ENCODE results near the gene KLC3.

Gene KLC3

DNA sequence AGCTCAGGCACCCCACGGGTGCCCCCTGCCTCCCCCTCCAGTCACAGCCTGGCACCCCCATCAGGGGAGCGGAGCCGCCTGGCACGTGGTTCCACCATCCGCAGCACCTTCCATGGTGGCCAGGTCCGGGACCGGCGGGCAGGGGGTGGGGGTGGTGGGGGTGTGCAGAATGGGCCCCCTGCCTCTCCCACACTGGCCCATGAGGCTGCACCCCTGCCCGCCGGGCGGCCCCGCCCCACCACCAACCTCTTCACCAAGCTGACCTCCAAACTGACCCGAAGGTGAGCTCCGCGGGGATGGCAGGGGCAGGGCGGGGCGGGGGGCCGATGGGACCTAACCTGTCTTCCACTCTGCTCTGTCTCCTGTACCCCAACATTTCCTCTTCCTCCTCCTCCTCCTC, 42.9 kb upstream of the KLC3 start:
- no peak for TF ChIP-seq EZH2phosphoT487 (IDR thresholded peaks at IDR 0.05; ENCODE audit: borderline replicate concordance, low read length)
- TF ChIP-seq, protein P1, sequence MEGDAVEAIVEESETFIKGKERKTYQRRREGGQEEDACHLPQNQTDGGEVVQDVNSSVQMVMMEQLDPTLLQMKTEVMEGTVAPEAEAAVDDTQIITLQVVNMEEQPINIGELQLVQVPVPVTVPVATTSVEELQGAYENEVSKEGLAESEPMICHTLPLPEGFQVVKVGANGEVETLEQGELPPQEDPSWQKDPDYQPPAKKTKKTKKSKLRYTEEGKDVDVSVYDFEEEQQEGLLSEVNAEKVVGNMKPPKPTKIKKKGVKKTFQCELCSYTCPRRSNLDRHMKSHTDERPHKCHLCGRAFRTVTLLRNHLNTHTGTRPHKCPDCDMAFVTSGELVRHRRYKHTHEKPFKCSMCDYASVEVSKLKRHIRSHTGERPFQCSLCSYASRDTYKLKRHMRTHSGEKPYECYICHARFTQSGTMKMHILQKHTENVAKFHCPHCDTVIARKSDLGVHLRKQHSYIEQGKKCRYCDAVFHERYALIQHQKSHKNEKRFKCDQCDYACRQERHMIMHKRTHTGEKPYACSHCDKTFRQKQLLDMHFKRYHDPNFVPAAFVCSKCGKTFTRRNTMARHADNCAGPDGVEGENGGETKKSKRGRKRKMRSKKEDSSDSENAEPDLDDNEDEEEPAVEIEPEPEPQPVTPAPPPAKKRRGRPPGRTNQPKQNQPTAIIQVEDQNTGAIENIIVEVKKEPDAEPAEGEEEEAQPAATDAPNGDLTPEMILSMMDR (IDR thresholded peaks at IDR 0.05; ENCODE audit: low read depth, low read length, poor library complexity, severe bottlenecking) = no peak
- Histone ChIP-seq H3K9me3 (ENCODE audit: control insufficient read depth, insufficient read depth, low read length) (no peaks in the 10 kb centered on the region), H3K9me2 (replicated peaks; ENCODE audit: control insufficient read depth, low read length) (no peaks in the 10 kb centered on the region), H3K36me3 (ENCODE audit: control insufficient read depth, low read length) (no peaks in the 10 kb centered on the region), H3F3A (ENCODE audit: control insufficient read depth, insufficient read depth) (no peaks in the 10 kb centered on the region), H3K4me1 (ENCODE audit: control insufficient read depth, low read length) (no peaks in the 10 kb centered on the region), H4K20me1 (ENCODE audit: control insufficient read depth, insufficient read depth, low read depth, low read length) (no peaks in the 10 kb centered on the region), H3K79me2 (ENCODE audit: control insufficient read depth, low read length) (no peaks in the 10 kb centered on the region), H3K4me3 (ENCODE audit: low read length) (no peak overlapping the region), H3K27me3 (ENCODE audit: control insufficient read depth, low read length) (no peaks in the 10 kb centered on the region), H3K27ac (ENCODE audit: low read depth, low read length) (no peak overlapping the region), H3K4me2 (ENCODE audit: low read length) (no peak overlapping the region)

- Histone ChIP-seq H3K9me2 (replicated peaks; ENCODE audit: control insufficient read depth, low read length) (no peaks in the 10 kb centered on the region), H4K20me1 (ENCODE audit: control insufficient read depth, insufficient read depth, low read depth, low read length) (no peaks in the 10 kb centered on the region), H3K4me2 (ENCODE audit: low read length) (no peak overlapping the region), H3K4me1 (ENCODE audit: control insufficient read depth, low read length) (no peaks in the 10 kb centered on the region), H3F3A (ENCODE audit: control insufficient read depth, insufficient read depth) (no peaks in the 10 kb centered on the region), H3K79me2 (ENCODE audit: control insufficient read depth, low read length) (no peaks in the 10 kb centered on the region), H3K27me3 (ENCODE audit: control insufficient read depth, low read length) (no peaks in the 10 kb centered on the region), H3K36me3 (ENCODE audit: control insufficient read depth, low read length) (no peaks in the 10 kb centered on the region), H3K9me3 (ENCODE audit: control insufficient read depth, insufficient read depth, low read length) (no peaks in the 10 kb centered on the region), H3K27ac (ENCODE audit: low read depth, low read length) (no peak overlapping the region), H3K4me3 (ENCODE audit: low read length) (no peak overlapping the region)
- TF ChIP-seq, protein P1 (IDR thresholded peaks at IDR 0.05; ENCODE audit: low read depth, low read length, poor library complexity, severe bottlenecking) = no peak
- TF ChIP-seq EZH2phosphoT487 (IDR thresholded peaks at IDR 0.05; ENCODE audit: borderline replicate concordance, low read length) = no peak
These were observed 42.3 kb upstream of the KLC3 start for GRCh38 chr19:45298264-45298663.

GRCh38 chr19:45299719-45300118, 40.8 kb upstream of the KLC3 start:
- H3K79me2 ChIP-seq (ENCODE audit: control insufficient read depth, low read length) = no peaks in the 10 kb centered on the region
- no peak overlapping the region for H3K4me2 ChIP-seq (ENCODE audit: low read length)
- no peaks in the 10 kb centered on the region for H3K9me3 ChIP-seq (ENCODE audit: control insufficient read depth, insufficient read depth, low read length)
- H3K9me2 ChIP-seq (replicated peaks; ENCODE audit: control insufficient read depth, low read length) = no peaks in the 10 kb centered on the region
- H3K4me3 ChIP-seq (ENCODE audit: low read length) = no peak overlapping the region
- H4K20me1 ChIP-seq (ENCODE audit: control insufficient read depth, insufficient read depth, low read depth, low read length) = no peaks in the 10 kb centered on the region
- H3K27ac ChIP-seq (ENCODE audit: low read depth, low read length) = no peak overlapping the region
- H3F3A ChIP-seq (ENCODE audit: control insufficient read depth, insufficient read depth) = no peaks in the 10 kb centered on the region
- TF ChIP-seq EZH2phosphoT487 (IDR thresholded peaks at IDR 0.05; ENCODE audit: borderline replicate concordance, low read length) = no peak
- TF ChIP-seq, protein P1 (IDR thresholded peaks at IDR 0.05; ENCODE audit: low read depth, low read length, poor library complexity, severe bottlenecking) = no peak
- H3K36me3 ChIP-seq (ENCODE audit: control insufficient read depth, low read length) = no peaks in the 10 kb centered on the region
- H3K4me1 ChIP-seq (ENCODE audit: control insufficient read depth, low read length) = no peaks in the 10 kb centered on the region
- H3K27me3 ChIP-seq (ENCODE audit: control insufficient read depth, low read length) = no peaks in the 10 kb centered on the region

GRCh38 chr19:45302416-45302815, 38.1 kb upstream of the KLC3 start:
- Histone ChIP-seq H4K20me1 (ENCODE audit: control insufficient read depth, insufficient read depth, low read depth, low read length) (no peaks in the 10 kb centered on the region; the same call in 1 of the 2 replicates), H3K4me2 (ENCODE audit: low read length) (no peak overlapping the region), H3K9me3 (ENCODE audit: control insufficient read depth, insufficient read depth, low read length) (no peaks in the 10 kb centered on the region), H3K79me2 (ENCODE audit: control insufficient read depth, low read length) (no peaks in the 10 kb centered on the region), H3K9me2 (replicated peaks; ENCODE audit: control insufficient read depth, low read length) (no peaks in the 10 kb centered on the region), H3K27ac (ENCODE audit: low read depth, low read length) (no peak overlapping the region), H3K36me3 (ENCODE audit: control insufficient read depth, low read length) (no peaks in the 10 kb centered on the region), H3F3A (ENCODE audit: control insufficient read depth, insufficient read depth) (no peaks in the 10 kb centered on the region), H3K27me3 (ENCODE audit: control insufficient read depth, low read length) (no peaks in the 10 kb centered on the region), H3K4me1 (ENCODE audit: control insufficient read depth, low read length) (no peaks in the 10 kb centered on the region), H3K4me3 (ENCODE audit: low read length) (no peak overlapping the region)
- TF ChIP-seq, protein P1 (IDR thresholded peaks at IDR 0.05; ENCODE audit: low read depth, low read length, poor library complexity, severe bottlenecking) = no peak
- TF ChIP-seq EZH2phosphoT487 (IDR thresholded peaks at IDR 0.05; ENCODE audit: borderline replicate concordance, low read length) = no peak
